Stimulated activated CD4-positive, alpha-beta T cell treated with anti-CD3 and anti-CD28 coated beads, Interleukin-1b, Interleukin-23, amount 100 ng/mL, for 1 hour (primary cell): Measurements from ENCODE around the gene PPP2R2C.

Source experiments
- DNase-seq, 2 donors: peaks; one replicate each; pipeline ENCODE4 v3.0.0-alpha.2; 2020; ENCODE audit warnings: low read depth in 2 of 2

The PPP2R2C gene

DNA sequence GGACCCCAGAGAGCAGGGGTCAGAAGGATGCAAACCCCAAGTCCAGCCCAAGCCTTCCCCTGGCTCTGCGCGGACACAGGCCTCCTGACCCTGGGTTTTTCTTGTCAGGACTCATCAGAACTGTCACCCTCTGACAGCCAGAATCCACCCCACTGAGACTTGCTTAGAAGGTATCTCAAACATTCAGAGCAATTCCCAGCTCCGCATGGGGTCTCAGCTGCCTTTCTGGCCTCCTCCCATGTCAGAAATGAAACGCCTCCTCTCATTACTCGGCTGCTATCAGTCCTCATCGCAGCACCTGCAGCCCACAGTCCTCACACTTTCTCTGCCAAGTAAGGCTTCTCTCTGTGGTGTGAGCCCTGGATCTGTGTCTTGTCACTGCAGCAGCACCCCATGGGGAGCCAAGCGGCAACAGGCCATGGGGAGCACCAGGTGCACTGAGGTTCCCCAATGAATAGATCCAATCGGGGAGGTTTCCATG is 105.0 kb downstream of the PPP2R2C start:
- DNase-seq: no peak

DNA sequence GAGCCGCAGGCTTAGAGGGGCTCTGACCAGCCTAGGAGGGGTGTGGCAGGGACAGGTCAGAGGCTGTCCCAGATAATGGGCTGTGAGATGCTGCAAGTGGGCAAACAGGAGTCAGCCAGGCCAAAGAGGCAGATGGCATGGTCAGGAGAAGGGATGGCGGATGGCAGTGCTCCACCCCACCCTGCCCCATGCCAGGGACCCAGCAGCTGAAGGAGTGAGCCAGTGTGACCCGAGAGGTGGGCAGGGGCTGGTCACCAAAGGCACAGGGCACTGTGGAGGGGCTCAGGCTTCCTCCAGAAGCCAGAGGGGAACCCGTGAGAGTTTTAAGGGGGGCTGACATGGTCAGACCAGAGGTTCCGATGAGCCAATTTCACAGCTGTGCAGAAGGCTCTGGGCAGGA is 105.8 kb downstream of the PPP2R2C start:
- DNase-seq: no peak

DNA sequence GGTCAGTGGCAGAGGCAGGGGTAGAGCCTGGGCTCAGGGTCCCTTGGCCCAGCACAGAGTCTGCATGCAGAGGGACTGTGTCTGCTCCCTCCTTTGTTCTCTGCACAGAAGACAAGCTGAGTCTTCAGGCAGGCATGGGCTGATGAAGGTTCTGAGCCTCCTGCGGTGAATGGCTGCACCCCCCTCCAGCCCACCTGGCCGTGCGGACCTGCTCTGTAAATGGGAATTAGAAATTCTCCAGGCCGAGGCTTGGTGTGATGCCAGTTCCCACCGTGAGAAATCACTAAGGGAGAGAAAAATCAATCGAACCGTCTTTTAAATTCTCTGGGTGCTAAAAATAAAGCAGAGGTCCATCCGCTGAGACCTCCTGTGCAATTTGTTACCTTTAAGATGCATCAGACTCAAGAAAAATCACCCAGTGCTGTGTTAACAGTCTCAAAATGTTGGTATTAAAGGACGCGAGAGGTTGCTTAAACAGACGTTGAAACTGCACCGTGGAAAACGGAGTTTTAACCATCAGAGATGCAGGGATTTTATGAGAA is 106.8 kb downstream of the PPP2R2C start:
- DNase-seq: no peak

DNA sequence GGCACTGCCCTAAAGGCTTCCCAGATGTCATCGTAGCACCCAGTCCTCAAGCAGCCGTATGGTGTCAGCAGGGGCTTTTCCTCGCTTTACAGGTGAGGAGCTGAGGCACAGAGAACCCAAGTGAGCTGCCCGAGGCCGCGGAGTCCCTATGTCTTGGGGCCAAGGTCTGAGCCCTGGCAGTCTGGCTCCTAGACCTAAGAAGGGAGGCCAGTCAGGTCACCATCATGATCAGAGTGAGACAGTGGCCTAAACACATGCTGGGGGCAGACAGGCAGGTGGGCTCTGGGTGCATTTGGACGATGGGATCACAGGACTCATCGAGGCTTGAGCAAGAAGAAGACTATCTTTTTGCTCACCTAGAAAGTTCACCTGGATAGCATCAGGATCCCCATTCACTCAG is 107.8 kb downstream of the PPP2R2C start:
- no peak for DNase-seq

DNA sequence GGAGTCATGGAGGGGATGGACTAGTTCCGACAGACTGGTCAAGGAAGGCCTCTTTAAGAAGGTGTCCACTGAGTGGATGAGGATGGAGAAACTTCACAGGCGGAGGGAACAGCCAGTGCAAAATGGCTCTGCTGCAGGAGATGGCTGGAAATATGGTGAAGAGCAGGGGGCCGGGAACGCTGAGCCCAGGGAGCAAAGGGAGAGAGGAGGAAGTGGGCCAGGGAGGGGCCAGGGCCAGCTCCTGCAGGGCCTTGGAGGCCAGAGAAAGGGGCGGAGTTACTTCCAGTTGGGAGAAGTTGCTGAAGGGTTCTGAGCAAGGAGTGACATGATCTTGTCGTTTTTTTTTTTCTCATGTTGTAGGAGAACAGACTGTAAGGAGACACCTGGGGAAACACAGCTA is 108.3 kb downstream of the PPP2R2C start:
- DNase-seq: no peak

DNA sequence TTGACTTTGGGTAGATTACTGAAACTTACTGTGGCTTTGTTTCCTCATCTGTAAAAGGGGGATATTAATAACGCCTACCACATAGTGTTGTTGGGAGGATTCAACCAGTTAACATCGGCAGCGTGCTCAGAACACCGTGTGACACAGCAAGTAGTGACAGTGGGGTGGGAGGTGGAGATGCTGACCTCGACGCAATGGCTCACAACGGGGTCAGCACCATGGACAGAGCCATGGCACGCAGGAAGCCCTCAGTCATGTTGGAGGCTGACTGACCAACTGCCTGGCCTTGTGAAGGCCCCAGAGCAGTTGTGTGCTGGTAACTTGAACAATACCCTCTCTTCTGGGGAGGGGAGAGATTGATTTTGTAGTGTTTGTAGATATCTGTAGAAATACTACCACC is 109.5 kb downstream of the PPP2R2C start:
- DNase-seq: no peak

DNA sequence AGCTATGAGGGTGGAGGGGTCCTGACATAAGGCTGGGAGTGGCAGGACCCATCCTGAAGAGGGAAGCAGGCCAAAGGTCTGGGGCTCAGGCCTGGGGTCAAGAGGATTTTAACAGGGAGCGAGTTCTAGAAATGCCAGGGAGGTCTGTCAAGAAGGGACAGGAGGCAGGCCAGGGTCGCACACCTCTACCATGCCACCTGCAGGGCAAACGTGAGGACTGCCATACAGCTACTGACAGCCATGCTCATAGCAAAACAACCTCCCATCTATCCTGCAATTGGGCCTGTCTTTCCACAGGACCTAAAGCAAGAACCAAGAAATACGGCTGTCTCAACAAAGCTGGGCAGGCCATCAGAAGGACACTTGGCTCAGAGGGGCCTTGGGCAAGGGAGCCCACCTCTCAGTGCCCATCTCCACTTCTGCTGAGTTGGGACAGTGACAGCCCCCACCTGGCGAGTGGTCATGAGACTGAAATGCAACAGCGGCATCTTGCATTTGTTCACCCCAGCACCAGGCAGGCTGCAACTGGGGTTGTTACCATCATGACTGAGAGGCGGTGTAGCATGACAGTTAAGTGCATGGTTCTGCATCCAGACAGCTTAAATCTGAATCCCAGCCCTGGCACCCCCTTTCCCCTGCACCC is 110.0 kb downstream of the PPP2R2C start:
- DNase-seq: no peak

DNA sequence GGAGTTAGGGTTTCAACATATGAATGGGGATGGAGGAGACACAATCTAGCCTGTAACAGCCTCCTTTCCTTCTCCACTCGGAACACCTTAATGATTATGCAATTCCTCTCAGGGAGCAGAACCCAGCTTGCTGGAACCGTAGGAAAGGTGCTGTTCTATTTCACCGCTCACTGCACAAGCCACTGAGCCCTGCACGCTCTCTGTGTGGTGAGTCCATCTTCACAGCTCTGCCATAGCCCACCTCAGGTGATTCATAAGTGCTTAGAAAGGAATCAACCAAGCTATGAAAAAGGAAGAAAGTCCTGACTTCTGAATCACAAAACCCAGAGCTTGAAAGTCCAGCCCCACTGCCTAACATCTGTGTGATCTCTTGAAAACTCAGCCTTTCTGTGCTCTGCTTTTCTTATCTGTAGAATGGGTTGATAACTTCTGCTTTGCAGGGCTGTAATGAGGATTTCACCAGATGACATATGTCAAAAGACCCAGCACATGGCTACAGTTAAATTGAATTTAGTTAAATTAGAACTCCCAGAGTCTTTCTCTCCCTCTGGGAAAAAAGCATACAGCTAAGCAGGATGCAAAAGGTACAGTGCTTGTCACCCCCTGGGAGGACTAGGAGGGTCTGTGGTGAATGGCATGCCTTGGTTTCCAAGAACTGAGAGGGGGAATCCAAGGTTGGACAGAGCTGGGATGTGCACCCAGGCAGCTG is 111.2 kb downstream of the PPP2R2C start:
- no peak for DNase-seq

DNA sequence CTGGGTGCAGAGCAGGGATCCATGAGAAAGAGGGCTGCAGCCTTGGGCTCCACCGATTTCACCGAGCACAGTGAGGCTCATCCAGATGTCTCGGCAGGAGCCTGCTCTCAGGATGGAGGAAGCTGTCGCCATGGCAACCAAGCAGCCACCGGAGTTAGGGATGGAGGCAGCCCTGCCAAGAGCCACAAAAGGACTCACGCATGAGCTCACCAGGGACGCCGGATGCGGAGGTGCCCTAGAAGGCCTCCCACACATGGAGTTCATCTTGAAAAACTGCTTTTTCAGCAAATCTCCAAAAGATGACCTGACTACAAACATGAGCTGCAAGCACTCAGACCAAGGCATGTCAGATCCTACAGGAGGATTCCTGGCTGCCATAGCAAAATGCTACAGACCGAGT is 112.0 kb downstream of the PPP2R2C start:
- DNase-seq: no peak

DNA sequence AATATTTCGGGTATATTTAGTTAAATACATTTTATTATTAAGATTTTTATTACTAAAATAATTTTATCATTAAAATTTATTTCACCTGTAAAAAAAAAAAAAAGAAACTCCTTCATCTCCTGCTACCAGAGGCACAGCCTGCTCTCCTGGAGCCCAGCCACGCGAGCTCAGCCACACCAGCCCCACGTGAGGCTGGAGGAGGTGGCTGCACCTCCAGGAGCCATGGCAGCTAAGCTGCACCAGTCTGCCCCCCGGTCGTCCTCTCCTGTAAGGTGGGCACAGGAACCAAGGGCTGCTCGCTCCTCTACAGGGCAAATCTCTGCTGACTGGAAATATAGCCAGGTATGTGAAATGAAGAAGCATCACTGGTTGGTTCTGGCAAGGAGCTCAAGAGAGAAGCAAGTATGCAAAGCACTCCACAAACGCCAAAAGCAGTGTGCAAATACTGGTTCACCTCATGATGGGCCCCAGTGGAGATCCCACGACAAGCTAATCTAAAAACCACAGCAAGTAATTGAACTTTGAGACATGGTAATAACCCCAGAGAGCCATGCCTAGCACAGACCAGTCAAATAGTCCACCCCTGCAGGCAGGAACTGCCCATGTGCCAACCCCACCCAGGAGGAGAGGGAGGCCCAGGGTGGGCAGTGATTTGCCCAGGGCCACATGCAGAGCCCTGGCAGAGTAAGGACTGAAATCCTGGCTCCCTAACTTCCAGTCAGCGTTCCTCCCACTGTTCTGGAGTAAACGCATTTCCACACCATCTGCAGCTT is 112.7 kb downstream of the PPP2R2C start:
- DNase-seq: no peak

DNA sequence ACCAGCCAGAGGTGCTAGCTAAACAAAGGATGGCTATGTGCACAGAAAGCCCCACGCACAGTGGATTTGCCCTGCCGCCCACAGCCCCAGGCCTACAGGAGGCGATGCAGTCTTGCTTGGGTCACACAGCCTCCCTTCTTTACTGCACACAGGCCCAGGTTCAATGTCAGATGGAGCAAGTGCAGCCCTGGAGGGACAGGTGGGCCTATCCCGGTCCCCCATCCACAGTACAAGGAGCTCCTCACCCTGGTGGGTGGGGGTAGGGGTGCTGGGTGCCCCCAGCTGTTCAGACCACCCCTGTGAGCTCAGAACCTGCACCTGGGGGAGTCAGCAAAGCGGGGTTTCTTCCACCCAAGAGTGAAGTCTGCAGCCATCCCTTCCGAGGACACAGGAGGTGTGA is 114.9 kb downstream of the PPP2R2C start:
- no peak for DNase-seq

DNA sequence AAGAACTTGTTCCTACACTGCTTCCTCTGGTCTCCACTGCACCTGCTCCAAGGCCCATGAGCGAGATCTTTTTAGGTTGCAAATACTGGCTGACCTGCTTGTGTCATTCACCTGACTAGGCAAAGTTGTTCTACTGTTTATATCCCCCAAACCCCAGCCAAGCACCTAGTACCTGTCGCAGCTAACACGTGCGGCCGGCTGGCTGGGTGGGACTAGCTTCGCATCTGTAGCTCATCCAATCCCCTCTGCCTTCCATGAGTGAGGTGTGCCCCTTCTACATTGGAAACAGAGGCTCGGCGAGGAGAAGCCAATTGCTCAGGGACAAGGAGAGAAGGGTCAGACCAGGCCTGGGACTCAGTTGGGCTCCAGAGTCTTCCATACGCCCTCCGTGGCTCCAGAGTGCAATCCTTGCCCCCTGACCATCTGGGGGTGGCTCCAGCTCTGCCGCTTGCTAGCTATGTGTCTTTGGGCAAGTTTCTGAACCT is 116.3 kb downstream of the PPP2R2C start:
- DNase-seq: no peak

DNA sequence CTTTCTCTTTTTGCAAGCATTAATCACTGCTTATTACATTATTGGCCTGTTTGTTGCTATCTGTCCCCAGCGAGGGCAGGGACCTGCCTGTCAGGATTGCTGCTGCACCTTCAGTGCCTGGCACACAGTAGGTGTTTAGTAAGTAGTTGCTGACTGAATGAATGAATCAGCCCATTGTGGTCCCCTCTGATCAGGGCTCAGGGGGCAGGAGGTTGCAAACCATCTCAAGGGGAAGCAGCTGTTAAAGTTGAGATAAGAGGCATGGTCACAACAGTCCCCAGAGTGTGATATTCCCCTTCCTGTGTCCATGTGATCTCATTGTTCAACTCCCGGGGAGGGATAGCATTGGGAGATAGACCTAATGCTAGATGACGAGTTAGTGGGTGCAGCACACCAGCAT is 117.4 kb downstream of the PPP2R2C start:
- no peak for DNase-seq

DNA sequence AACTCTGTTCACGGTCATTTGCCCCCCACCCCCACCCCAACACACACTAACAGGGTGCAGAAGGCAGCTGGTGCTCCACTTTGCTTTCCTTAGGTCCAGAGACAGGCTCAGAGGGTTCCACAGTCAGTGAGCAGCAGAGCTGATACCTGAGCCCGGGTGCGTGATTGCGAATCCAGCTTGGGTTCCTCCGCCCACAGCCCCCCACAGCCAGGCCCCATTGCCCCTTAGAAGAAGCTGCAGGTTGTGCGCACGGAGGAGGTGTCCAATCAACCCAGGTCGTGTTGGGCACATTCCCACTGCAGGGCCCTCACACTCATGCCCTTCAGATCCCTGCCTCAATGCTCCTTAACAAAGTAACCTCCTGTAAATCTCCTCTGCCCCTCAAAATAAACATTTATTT is 117.8 kb downstream of the PPP2R2C start:
- DNase-seq: no peak

DNA sequence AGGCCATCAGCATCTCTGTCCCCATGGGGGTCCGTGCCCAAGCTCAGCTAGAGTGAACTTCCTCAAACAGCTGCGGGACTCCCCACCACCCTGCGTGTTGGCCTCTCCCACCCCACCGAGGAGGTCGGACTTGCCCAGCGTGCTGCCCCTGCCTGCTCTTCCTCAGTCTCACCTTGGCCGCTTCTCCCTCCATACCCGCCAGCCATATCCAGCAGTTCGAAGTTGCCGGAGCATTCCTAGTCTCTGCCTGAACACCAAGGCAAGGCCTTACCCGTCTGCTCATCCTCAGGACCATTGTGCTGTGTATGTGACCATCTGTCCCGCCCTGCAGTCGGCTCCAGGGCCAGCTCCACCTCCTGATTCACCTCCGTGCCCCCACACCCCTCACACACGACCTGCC is 118.3 kb downstream of the PPP2R2C start:
- DNase-seq: no peak

DNA sequence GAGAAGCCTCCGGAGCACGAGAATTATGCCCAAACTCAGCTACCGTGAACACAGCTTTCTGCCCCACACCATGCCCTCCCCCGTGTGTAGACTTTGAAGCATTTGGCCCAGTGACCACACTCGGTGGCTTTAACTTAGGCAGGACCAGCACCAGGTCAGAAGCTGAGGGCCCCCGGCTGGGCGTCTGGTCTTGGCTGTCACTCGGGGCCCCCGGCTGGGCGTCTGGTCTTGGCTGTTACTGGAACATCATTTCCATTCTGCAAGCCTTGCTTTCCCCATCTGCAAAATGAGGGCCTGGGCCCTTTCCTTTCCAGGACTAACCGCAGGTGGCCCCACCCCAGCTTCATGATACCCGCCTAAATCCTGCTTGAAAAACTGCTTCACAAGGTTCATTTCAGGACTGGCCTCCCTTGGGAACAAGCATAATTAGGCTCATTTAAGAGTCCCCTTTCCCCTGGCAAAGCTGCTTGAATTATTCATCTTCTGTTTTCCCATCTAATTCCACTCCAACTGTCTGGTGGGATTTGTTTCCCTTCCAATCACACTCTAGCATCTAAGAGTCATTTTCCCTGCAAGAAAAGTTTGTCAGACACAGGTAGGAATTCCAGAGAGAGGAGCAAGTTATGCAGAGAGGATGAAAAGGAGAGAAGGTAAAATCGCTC is 120.3 kb downstream of the PPP2R2C start:
- DNase-seq: no peak

DNA sequence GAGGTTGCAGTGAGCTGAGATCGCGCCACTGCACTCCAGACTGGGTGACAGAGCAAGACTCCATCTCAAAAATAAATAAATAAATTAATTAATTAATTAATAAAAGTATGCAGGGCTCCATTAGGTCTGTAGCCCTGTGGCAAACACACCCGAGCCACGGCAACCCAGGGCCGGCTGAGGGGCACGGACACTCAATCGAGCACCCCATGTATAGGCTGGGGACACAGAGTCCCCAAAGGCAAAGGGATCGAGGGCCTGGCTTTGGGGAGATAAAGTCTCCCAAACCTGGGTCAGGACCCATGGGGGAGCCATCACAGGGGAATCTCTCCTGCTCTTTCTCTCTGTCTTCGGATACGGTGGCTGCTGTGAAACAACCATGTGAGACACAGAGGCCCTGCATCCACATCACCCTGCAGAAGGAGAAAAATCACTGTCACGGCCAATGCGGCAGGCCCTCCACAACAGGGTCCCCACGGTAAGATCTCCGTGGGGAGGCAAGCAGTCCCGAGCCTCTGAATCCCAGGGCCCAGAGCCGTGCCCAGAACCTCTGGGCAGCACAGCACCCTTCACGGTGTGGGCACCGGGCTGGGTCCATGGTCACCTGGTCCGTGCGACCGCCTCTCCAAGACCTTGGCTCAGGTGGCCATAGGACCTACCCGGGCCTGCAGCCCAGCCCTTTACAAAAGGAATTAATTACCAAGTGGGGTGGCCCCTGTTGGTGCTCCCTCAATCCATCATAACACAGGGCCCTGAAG is 121.0 kb downstream of the PPP2R2C start:
- no peak for DNase-seq

DNA sequence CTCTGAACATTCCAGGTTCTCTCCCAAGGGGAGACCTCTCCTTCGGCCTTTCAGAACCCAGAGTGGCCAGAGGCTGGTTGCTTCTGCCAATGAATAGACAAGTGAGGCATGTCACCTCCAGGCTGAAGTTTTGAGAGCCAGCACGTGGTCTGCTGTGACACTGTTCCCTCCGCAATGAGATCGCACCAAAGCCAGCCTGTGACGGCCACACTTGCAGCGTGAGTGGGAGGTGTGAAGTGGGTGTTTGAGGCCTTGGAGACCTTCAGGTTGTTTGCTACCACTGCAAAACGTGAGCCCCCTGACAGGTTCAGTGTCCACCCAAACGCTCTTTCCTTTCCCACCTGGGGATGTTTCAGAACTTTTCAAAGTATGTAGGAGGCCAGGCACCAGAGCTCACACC is 121.8 kb downstream of the PPP2R2C start:
- DNase-seq: no peak

DNA sequence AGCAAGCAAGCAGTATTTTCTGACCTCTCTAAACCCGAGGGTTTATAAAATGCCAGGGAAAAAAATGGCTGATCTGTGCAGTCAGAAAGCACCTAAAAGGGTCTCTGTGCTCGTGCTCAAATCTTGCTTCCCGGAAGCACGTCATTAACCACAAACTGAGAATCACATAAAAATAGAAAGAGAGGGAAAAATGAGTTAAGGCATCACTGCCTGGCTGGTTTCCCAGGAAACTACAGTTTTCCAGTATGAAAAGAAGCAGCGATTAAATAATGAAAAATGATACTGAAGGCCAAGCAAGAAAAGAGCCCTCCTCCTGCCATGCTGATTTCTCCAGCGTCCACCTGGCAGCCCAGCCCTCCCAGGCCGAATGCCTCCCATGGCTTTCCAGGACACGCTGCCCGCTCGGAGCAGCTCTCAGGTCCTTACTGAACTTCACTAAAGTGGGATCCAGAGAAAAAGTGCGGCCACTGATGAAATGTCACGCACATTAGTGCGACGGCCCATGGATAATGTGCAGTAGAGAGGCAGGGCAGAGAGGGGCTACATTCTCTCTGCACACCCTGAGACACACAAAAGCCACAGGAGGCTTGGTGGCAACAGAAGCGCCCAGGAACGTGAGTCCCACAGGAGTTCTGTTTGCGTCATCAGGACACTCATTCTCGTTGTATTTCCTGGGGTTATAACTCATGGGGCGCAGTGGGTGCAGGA is 122.4 kb downstream of the PPP2R2C start:
- no peak for DNase-seq

DNA sequence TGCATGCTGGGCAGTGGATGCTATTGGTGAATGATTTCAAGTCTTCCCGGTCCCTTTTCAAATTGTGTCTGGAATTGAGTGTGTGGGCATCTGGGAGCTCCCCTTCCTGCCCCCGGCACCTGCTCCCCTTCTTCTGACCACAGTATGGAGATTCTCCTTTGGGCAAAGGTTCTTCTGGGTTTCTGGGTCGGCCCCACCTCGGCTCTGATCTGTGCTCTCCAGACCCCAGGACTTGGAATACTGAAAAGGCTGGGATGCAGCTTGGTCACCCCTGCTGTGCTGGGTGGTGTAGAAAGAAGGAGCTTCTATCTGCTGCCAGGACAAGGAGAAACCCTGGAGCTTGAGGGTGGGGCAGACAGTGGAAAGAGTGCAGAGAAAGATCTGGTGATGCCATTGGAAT is 124.0 kb downstream of the PPP2R2C start:
- DNase-seq: no peak
